Transverse colon (tissue), 4 donors: ENCODE results near the gene AGAP1. TPM values are rescaled to one million over a fixed set of nuclear protein-coding genes. Genes with fewer than 3 reads are reported as not detected.

Source experiments
- DNase-seq: peaks from one replicate; pipeline ENCODE4 v3.0.0-alpha.2; 2019
- H3K27ac ChIP-seq, 4 donors: fragments of 200-600 bp; sonication (generic); 2 replicates each; pipeline ENCODE4 v1.5.1; 2016 to 2018; ENCODE audit warnings: inconsistent platforms in 4 of 4
- H3K27me3 ChIP-seq: fragments of 200-600 bp; sonication (generic); 2 replicates; pipeline ENCODE4 v1.5.1; 2017; ENCODE audit warnings: inconsistent platforms
- H3K36me3 ChIP-seq, 4 donors: fragments of 200-600 bp; sonication (generic); 2 replicates each; pipeline ENCODE4 v1.5.1; 2017 to 2019; ENCODE audit warnings: inconsistent platforms in 4 of 4
- H3K4me1 ChIP-seq, 4 donors: fragments of 200-600 bp; sonication (generic); 2 replicates each; pipeline ENCODE4 v1.5.1; 2017 to 2020; ENCODE audit warnings: inconsistent platforms in 4 of 4
- H3K4me3 ChIP-seq, 4 donors: fragments of 200-600 bp; sonication (generic); 1 replicate in 1 of 4; 2 replicates in 3 of 4; pipeline versions ENCODE4 v1.5.1 to v1.6.1; 2017 to 2019; ENCODE audit warnings: inconsistent platforms in 4 of 4
- H3K9me3 ChIP-seq, 2 donors: fragments of 200-600 bp; sonication (generic); 2 replicates each; pipeline ENCODE4 v1.5.1; 2017 to 2019; ENCODE audit warnings: inconsistent platforms in 2 of 2
- EP300 ChIP-seq: sonication (generic); formaldehyde crosslinking; IDR thresholded peaks from one replicate; pipeline ENCODE4 v1.6.1; 2017; ENCODE audit warnings: antibody characterized with exemption, low read depth
- POLR2A ChIP-seq: fragments of 450-650 bp; IDR thresholded peaks from one replicate; pipeline ENCODE4 v1.6.1; 2016; ENCODE audit warnings: antibody characterized with exemption, mild to moderate bottlenecking, moderate library complexity
- POLR2AphosphoS5 ChIP-seq, 3 donors: sonication (generic); formaldehyde crosslinking; IDR thresholded peaks; one replicate each; pipeline ENCODE4 v1.6.1; 2016; ENCODE audit warnings: antibody characterized with exemption in 3 of 3
- WGBS, 2 donors: methylation state at CpG; one replicate each; pipeline ENCODE4 v1.1.5; 2018; ENCODE audit warnings: low coverage in 1 of 2; 5-methylcytosine and 5-hydroxymethylcytosine counted together
- in situ Hi-C, 4 donors: fragments of 200-750 bp; cut with MboI; loops; one replicate each; pipeline versions ENCODE4 v1.15.0 to v1.15.1; 2017; ENCODE audit warnings: low sequenced_read_pairs in 3 of 4, low pct_ligation_motif_present in 1 of 4, low pct_unique_long_range_greater_than_20kb in 1 of 4
- intact Hi-C: fragments of 100-400 bp; cut with DNase I; formaldehyde crosslinking; loops from one replicate; pipeline ENCODE4 v1.15.1; 2023; ENCODE audit warnings: low total_unique reads
- total RNA-seq, 4 donors: library from RNA; depleted of rRNA; stranded (reverse); fragments of >200 nt; gene quantifications; one replicate each; pipeline ENCODE4 v1.1.0, GENCODE V29; 2016
- TF ChIP-seq, protein P1 (sequence below), 5 experiments: fragments of 200-600 bp in 3 of 5; fragments of 450-650 bp in 2 of 5; sonication (generic) in 3 of 5; IDR thresholded peaks; 1 replicate in 2 of 5; 2 replicates in 3 of 5; pipeline ENCODE4 v1.5.1; 2016 to 2017; ENCODE audit warnings: antibody characterized with exemption in 5 of 5, inconsistent platforms in 3 of 5, mild to moderate bottlenecking in 2 of 5, moderate library complexity in 1 of 5

Gene AGAP1
- total RNA-seq, 4 donors from 2014 or later = 56.1 to 96.9 (median 71.2) TPM

DNA sequence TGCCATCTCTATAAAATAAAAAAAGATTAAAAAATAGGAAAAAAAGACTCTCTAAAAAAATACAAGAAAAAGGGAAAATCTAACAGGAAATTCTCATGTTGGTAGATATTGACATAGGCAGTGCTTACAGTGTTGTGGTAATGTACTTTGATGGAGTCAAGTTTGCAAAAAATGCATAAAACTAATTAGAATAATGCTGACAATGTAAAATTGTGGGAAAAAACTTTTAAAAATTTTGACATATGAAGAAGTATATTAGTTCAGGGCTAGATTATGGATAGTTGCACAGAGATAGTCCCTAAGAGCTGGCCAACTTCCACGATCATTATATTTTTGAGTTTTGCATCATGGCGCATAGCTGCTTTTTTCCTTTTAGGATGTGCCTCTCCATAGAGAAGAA, 601.7 kb downstream of the AGAP1 start:
- H3K4me3 ChIP-seq = no peak overlapping the region
- TF ChIP-seq POLR2A = no peak
- no peak for TF ChIP-seq POLR2AphosphoS5 (IDR thresholded peaks at IDR 0.05)
- TF ChIP-seq EP300 = no peak
- no peaks in the 10 kb centered on the region for H3K27me3 ChIP-seq
- no peak overlapping the region for H3K27ac ChIP-seq
- in situ Hi-C loops = no loop called here
- no peaks in the 10 kb centered on the region for H3K9me3 ChIP-seq
- no peaks in the 10 kb centered on the region for H3K36me3 ChIP-seq
- H3K4me1 ChIP-seq = no peaks in the 10 kb centered on the region
- intact Hi-C loops = no loop called here
- WGBS, 2 donors = 91 to 95% methylated on average over 2 of the region's 2 CpGs
- DNase-seq = no peak

DNA sequence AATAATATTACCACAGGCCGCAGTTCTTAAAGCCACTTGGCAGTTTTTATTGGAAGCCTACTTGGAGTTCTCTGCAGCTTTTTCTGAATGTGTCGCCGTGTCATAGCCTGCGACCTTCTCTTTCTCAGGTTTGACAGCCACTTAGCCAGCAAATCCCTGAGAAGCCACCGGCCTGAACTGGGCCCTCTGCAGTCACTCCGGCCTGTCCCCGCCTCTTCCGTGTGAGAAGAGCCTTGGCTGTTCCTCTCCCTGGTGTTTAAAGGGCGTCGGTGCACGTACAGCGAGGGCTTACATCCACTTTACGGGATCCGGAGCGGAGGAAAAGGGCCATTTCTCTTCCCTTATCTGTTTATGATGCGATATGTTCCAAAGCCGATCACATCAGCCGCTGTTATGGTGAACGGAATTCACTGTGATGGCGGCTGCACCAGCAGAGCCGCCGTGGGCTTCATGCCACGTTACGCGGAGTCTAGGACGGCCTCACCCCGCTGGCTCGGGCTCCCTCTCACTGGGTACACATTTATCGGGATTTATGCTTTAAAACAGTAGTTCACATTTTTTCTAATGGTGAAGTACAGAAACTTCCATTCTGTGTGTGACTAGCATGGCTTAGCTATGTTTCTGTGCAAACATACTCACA, 607.6 kb downstream of the AGAP1 start:
- 96 to 97% methylated on average over 15 to 29 of the region's 29 CpGs for WGBS, 2 donors
- intact Hi-C loops = no loop called here
- no peak overlapping the region for H3K27ac ChIP-seq

DNA sequence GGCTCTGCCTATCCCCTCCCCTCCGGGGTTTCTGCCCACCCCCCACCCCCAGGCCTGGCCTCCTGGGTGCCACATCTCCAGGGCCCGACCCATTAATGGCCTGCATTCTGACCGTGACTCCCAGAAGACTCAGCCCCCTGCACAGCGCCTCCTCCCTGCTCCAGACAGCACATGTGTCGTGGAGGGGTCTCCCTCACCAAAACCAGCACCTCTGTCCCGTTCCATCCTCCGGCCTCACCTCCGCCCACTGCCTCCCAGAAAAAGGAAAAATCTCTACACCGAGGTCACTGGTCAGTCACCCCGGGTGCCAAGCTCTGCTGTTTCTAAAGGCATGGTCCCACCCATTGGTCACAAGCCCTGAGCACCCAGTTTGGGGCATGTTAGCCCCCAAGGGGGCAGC, 609.1 kb downstream of the AGAP1 start:
- Histone ChIP-seq H3K27ac (no peak overlapping the region), H3K9me3 (no peaks in the 10 kb centered on the region), H3K36me3 (no peaks in the 10 kb centered on the region), H3K4me1 (no peaks in the 10 kb centered on the region), H3K4me3 (no peak overlapping the region), H3K27me3 (no peaks in the 10 kb centered on the region)
- intact Hi-C loops (no loop called here), in situ Hi-C loops (no loop called here)
- 87 to 100% methylated on average over 1 to 10 of the region's 10 CpGs for WGBS, 2 donors
- no peak for TF ChIP-seq POLR2A
- no peak for TF ChIP-seq POLR2AphosphoS5 (IDR thresholded peaks at IDR 0.05)
- no peak for DNase-seq

More for the DNA sequence above, 607.6 kb downstream of the AGAP1 start:
- TF ChIP-seq POLR2AphosphoS5 (IDR thresholded peaks at IDR 0.05) = no peak
- TF ChIP-seq, protein P1, sequence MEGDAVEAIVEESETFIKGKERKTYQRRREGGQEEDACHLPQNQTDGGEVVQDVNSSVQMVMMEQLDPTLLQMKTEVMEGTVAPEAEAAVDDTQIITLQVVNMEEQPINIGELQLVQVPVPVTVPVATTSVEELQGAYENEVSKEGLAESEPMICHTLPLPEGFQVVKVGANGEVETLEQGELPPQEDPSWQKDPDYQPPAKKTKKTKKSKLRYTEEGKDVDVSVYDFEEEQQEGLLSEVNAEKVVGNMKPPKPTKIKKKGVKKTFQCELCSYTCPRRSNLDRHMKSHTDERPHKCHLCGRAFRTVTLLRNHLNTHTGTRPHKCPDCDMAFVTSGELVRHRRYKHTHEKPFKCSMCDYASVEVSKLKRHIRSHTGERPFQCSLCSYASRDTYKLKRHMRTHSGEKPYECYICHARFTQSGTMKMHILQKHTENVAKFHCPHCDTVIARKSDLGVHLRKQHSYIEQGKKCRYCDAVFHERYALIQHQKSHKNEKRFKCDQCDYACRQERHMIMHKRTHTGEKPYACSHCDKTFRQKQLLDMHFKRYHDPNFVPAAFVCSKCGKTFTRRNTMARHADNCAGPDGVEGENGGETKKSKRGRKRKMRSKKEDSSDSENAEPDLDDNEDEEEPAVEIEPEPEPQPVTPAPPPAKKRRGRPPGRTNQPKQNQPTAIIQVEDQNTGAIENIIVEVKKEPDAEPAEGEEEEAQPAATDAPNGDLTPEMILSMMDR (IDR thresholded peaks at IDR 0.05) = no peak
- in situ Hi-C loops = no loop called here
- no peaks in the 10 kb centered on the region for H3K9me3 ChIP-seq
- DNase-seq = no peak
- H3K4me1 ChIP-seq = no peaks in the 10 kb centered on the region
- H3K36me3 ChIP-seq = no peaks in the 10 kb centered on the region
- H3K4me3 ChIP-seq = no peak overlapping the region
- H3K27me3 ChIP-seq = no peaks in the 10 kb centered on the region

- Histone ChIP-seq H3K27ac (no peak overlapping the region), H3K4me1 (no peaks in the 10 kb centered on the region), H3K27me3 (no peaks in the 10 kb centered on the region), H3K4me3 (no peak overlapping the region), H3K36me3 (no peaks in the 10 kb centered on the region), H3K9me3 (no peaks in the 10 kb centered on the region)
- in situ Hi-C loops (no loop called here), intact Hi-C loops (no loop called here)
- TF ChIP-seq POLR2A = no peak
- WGBS, 2 donors = 95% methylated on average over 9 of the region's 9 CpGs; no CpG with 5 or more reads in 1 of the 2 donors
- no peak for DNase-seq
Measured at GRCh38 chr2:236103981-236104380, 610.1 kb downstream of the AGAP1 start.

- H3K4me3 ChIP-seq = no peak overlapping the region
- no peaks in the 10 kb centered on the region for H3K4me1 ChIP-seq
- no peak for DNase-seq
- no peaks in the 10 kb centered on the region for H3K9me3 ChIP-seq
- in situ Hi-C loops (no loop called here), intact Hi-C loops (no loop called here)
- H3K36me3 ChIP-seq = no peaks in the 10 kb centered on the region
- TF ChIP-seq, protein P1 (IDR thresholded peaks at IDR 0.05) = no peak
- TF ChIP-seq POLR2A = no peak
- TF ChIP-seq POLR2AphosphoS5 (IDR thresholded peaks at IDR 0.05) = no peak
- TF ChIP-seq EP300 = no peak
- 95% methylated on average over 16 of the region's 16 CpGs; no CpG with 5 or more reads in 1 of the 2 donors for WGBS, 2 donors
- H3K27me3 ChIP-seq = no peaks in the 10 kb centered on the region
- H3K27ac ChIP-seq = no peak overlapping the region
Measured at GRCh38 chr2:236105955-236106607, 612.2 kb downstream of the AGAP1 start.
